Measurements from ENCODE around the gene PRAME.

Gene PRAME

DNA sequence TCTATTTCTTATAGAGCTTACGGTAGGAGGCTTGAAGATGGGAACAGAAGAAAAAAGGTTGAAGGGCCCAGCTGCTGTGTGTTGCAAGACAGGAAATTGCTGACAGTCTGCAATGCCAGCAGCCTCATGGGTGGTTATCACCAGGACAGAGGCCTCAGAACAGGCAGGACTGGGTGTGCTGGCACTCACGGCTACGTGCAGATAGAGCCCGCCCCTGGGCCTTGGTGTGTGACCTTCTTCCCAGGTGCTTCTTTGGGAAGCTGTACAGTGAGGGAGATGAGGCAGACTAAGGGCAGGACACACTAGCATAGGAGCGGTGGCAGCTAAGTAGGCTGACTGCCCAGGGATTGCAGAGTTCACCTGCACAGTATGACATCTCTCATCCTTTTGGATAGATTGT is 12.6 kb downstream of the PRAME start:
- Histone ChIP-seq H3K4me2 (ENCODE audit: low read length) (no peak overlapping the region), H3K9ac (ENCODE audit: low read length) (no peak overlapping the region), H3K23ac (ENCODE audit: low read length) (no peak overlapping the region), H3K79me1 (ENCODE audit: low read length) (no peaks in the 10 kb centered on the region), H2BK15ac (replicated peaks; ENCODE audit: low read depth) (no peak overlapping the region), H3K4me3 (ENCODE audit: low read length) (no peak overlapping the region), H3K18ac (ENCODE audit: low read length) (no peak overlapping the region), H4K8ac (ENCODE audit: low read depth, low read length) (no peak overlapping the region), H3K27ac (ENCODE audit: low read depth, low read length) (no peak overlapping the region), H3K36me3 (ENCODE audit: control insufficient read depth, insufficient read depth, low read length) (no peaks in the 10 kb centered on the region), H3K4me1 (ENCODE audit: control insufficient read depth, low read depth, low read length) (no peaks in the 10 kb centered on the region), H4K5ac (ENCODE audit: low read length) (no peak overlapping the region), H3K56ac (ENCODE audit: low read length) (no peak overlapping the region), H2BK5ac (ENCODE audit: low read length) (no peak overlapping the region), H3K79me2 (ENCODE audit: control insufficient read depth, insufficient read depth, low read length) (no peaks in the 10 kb centered on the region), H2BK120ac (ENCODE audit: low read depth, low read length) (no peak overlapping the region), H3K27me3 (ENCODE audit: insufficient read depth, low read length, poor library complexity) (no peaks in the 10 kb centered on the region), H3K4ac (ENCODE audit: low read depth, low read length) (no peak overlapping the region), H2AK5ac (ENCODE audit: low read length) (no peak overlapping the region)
- DNase-seq, result no peak
- WGBS (ENCODE audit: extremely low coverage, insufficient coverage, low lambda C conversion rate), result no CpG with 5 or more reads among the region's 5 CpGs

- no peak overlapping the region for H3K23ac ChIP-seq (ENCODE audit: low read length)
- no peak overlapping the region for H2BK15ac ChIP-seq (replicated peaks; ENCODE audit: low read depth)
- no peaks in the 10 kb centered on the region for H3K4me1 ChIP-seq (ENCODE audit: control insufficient read depth, low read depth, low read length)
- H3K9ac ChIP-seq (ENCODE audit: low read length), result no peak overlapping the region
- no peaks in the 10 kb centered on the region for H3K27me3 ChIP-seq (ENCODE audit: insufficient read depth, low read length, poor library complexity)
- H3K4me3 ChIP-seq (ENCODE audit: low read length), result no peak overlapping the region
- no peaks in the 10 kb centered on the region for H3K36me3 ChIP-seq (ENCODE audit: control insufficient read depth, insufficient read depth, low read length)
- H4K8ac ChIP-seq (ENCODE audit: low read depth, low read length), result no peak overlapping the region
- no peak overlapping the region for H2BK5ac ChIP-seq (ENCODE audit: low read length)
- no CpG with 5 or more reads among the region's 2 CpGs for WGBS (ENCODE audit: extremely low coverage, insufficient coverage, low lambda C conversion rate)
- DNase-seq, result no peak
- H3K4ac ChIP-seq (ENCODE audit: low read depth, low read length), result no peak overlapping the region
- H3K79me1 ChIP-seq (ENCODE audit: low read length), result no peaks in the 10 kb centered on the region
- H2AK5ac ChIP-seq (ENCODE audit: low read length), result no peak overlapping the region
- H3K18ac ChIP-seq (ENCODE audit: low read length), result no peak overlapping the region
- H4K5ac ChIP-seq (ENCODE audit: low read length), result no peak overlapping the region
- no peak overlapping the region for H3K56ac ChIP-seq (ENCODE audit: low read length)
- no peak overlapping the region for H3K4me2 ChIP-seq (ENCODE audit: low read length)
- H3K27ac ChIP-seq (ENCODE audit: low read depth, low read length), result no peak overlapping the region
- H3K79me2 ChIP-seq (ENCODE audit: control insufficient read depth, insufficient read depth, low read length), result no peaks in the 10 kb centered on the region
- no peak overlapping the region for H2BK120ac ChIP-seq (ENCODE audit: low read depth, low read length)
These were observed 14.0 kb downstream of the PRAME start for GRCh38 chr22:22545084-22545483.

DNA sequence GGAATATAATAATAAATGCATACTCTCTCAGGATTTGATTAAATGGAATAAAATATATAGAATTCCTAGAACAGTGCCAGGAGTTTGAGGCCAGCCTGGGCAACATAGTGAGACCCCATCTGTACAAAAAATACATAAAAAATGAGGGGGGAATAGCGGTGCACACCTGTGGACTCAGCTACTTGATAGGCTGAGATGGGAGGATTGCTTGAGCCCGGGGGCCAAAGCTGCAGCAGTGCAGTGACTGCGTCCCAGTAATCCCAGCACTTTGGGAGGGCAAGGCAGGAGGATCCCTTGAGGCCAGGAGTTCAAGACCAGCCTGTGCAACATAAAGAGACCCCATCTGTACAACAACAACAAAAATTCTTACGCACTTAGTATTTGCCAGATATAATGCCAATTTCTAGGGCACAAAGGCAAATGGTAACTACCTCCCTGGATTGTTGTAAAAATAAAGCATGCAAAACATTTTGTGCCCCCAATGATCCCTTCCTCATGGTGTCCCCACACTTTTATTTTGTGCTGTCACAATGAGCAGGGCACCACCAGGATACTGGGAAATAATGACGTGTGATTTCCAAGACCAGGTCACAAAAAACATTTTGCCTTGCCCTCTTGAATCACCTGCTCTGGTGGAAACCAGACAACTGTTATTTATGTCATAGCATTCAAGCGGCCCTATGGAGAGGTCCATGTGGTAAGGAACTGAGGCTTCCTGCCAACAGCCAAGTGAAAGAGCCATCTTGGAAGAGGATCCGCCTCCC is 20.7 kb downstream of the PRAME start:
- no CpG with 5 or more reads among the region's 7 CpGs for WGBS (ENCODE audit: extremely low coverage, insufficient coverage, low lambda C conversion rate)
- no peak overlapping the region for H3K27ac ChIP-seq (ENCODE audit: low read depth, low read length)
- no peak overlapping the region for H3K4me2 ChIP-seq (ENCODE audit: low read length)
- H2BK15ac ChIP-seq (replicated peaks; ENCODE audit: low read depth), result no peak overlapping the region
- no peak overlapping the region for H3K4me3 ChIP-seq (ENCODE audit: low read length)
- H2BK5ac ChIP-seq (ENCODE audit: low read length), result no peak overlapping the region
- no peaks in the 10 kb centered on the region for H3K4me1 ChIP-seq (ENCODE audit: control insufficient read depth, low read depth, low read length)
- no peak overlapping the region for H2BK120ac ChIP-seq (ENCODE audit: low read depth, low read length)
- no peak overlapping the region for H3K4ac ChIP-seq (ENCODE audit: low read depth, low read length)
- no peak overlapping the region for H2AK5ac ChIP-seq (ENCODE audit: low read length)
- H3K56ac ChIP-seq (ENCODE audit: low read length), result no peak overlapping the region
- no peak overlapping the region for H3K18ac ChIP-seq (ENCODE audit: low read length)
- no peak for DNase-seq
- no peak overlapping the region for H4K5ac ChIP-seq (ENCODE audit: low read length)
- H3K79me1 ChIP-seq (ENCODE audit: low read length), result no peaks in the 10 kb centered on the region
- no peak overlapping the region for H4K8ac ChIP-seq (ENCODE audit: low read depth, low read length)
- no peaks in the 10 kb centered on the region for H3K36me3 ChIP-seq (ENCODE audit: control insufficient read depth, insufficient read depth, low read length)
- no peak overlapping the region for H3K23ac ChIP-seq (ENCODE audit: low read length)
- no peaks in the 10 kb centered on the region for H3K79me2 ChIP-seq (ENCODE audit: control insufficient read depth, insufficient read depth, low read length)
- H3K27me3 ChIP-seq (ENCODE audit: insufficient read depth, low read length, poor library complexity), result no peaks in the 10 kb centered on the region
- H3K9ac ChIP-seq (ENCODE audit: low read length), result no peak overlapping the region

- no peak overlapping the region for H3K27ac ChIP-seq (ENCODE audit: low read depth, low read length)
- H3K4me3 ChIP-seq (ENCODE audit: low read length), result no peak overlapping the region
- H3K4ac ChIP-seq (ENCODE audit: low read depth, low read length), result no peak overlapping the region
- H4K5ac ChIP-seq (ENCODE audit: low read length), result no peak overlapping the region
- H3K4me2 ChIP-seq (ENCODE audit: low read length), result no peak overlapping the region
- H2BK5ac ChIP-seq (ENCODE audit: low read length), result no peak overlapping the region
- no peak overlapping the region for H2BK120ac ChIP-seq (ENCODE audit: low read depth, low read length)
- no peaks in the 10 kb centered on the region for H3K79me1 ChIP-seq (ENCODE audit: low read length)
- no peak overlapping the region for H3K23ac ChIP-seq (ENCODE audit: low read length)
- no peak overlapping the region for H4K8ac ChIP-seq (ENCODE audit: low read depth, low read length)
- no CpG with 5 or more reads among the region's 1 CpG for WGBS (ENCODE audit: extremely low coverage, insufficient coverage, low lambda C conversion rate)
- no peak overlapping the region for H3K18ac ChIP-seq (ENCODE audit: low read length)
- H3K79me2 ChIP-seq (ENCODE audit: control insufficient read depth, insufficient read depth, low read length), result no peaks in the 10 kb centered on the region
- no peaks in the 10 kb centered on the region for H3K36me3 ChIP-seq (ENCODE audit: control insufficient read depth, insufficient read depth, low read length)
- H3K56ac ChIP-seq (ENCODE audit: low read length), result no peak overlapping the region
- H3K9ac ChIP-seq (ENCODE audit: low read length), result no peak overlapping the region
- no peak overlapping the region for H2AK5ac ChIP-seq (ENCODE audit: low read length)
- H2BK15ac ChIP-seq (replicated peaks; ENCODE audit: low read depth), result no peak overlapping the region
- H3K27me3 ChIP-seq (ENCODE audit: insufficient read depth, low read length, poor library complexity), result no peaks in the 10 kb centered on the region
- DNase-seq, result no peak
- H3K4me1 ChIP-seq (ENCODE audit: control insufficient read depth, low read depth, low read length), result no peaks in the 10 kb centered on the region
These were observed 22.1 kb downstream of the PRAME start for GRCh38 chr22:22536916-22537315.

GRCh38 chr22:22536515-22536914 is 22.6 kb downstream of the PRAME start:
- no peaks in the 10 kb centered on the region for H3K27me3 ChIP-seq (ENCODE audit: insufficient read depth, low read length, poor library complexity)
- no peaks in the 10 kb centered on the region for H3K36me3 ChIP-seq (ENCODE audit: control insufficient read depth, insufficient read depth, low read length)
- no peak overlapping the region for H4K8ac ChIP-seq (ENCODE audit: low read depth, low read length)
- no peaks in the 10 kb centered on the region for H3K79me2 ChIP-seq (ENCODE audit: control insufficient read depth, insufficient read depth, low read length)
- no peak overlapping the region for H2BK5ac ChIP-seq (ENCODE audit: low read length)
- no peak overlapping the region for H3K4ac ChIP-seq (ENCODE audit: low read depth, low read length)
- no peak overlapping the region for H2BK120ac ChIP-seq (ENCODE audit: low read depth, low read length)
- no peak overlapping the region for H3K18ac ChIP-seq (ENCODE audit: low read length)
- H4K5ac ChIP-seq (ENCODE audit: low read length), result no peak overlapping the region
- H3K79me1 ChIP-seq (ENCODE audit: low read length), result no peaks in the 10 kb centered on the region
- no peaks in the 10 kb centered on the region for H3K4me1 ChIP-seq (ENCODE audit: control insufficient read depth, low read depth, low read length)
- no peak overlapping the region for H3K4me3 ChIP-seq (ENCODE audit: low read length)
- H3K56ac ChIP-seq (ENCODE audit: low read length), result no peak overlapping the region
- H3K27ac ChIP-seq (ENCODE audit: low read depth, low read length), result no peak overlapping the region
- 97% methylated on average over 2 of the region's 6 CpGs for WGBS (ENCODE audit: extremely low coverage, insufficient coverage, low lambda C conversion rate)
- no peak overlapping the region for H2AK5ac ChIP-seq (ENCODE audit: low read length)
- H3K23ac ChIP-seq (ENCODE audit: low read length), result no peak overlapping the region
- no peak overlapping the region for H2BK15ac ChIP-seq (replicated peaks; ENCODE audit: low read depth)
- DNase-seq, result no peak
- H3K9ac ChIP-seq (ENCODE audit: low read length), result no peak overlapping the region
- no peak overlapping the region for H3K4me2 ChIP-seq (ENCODE audit: low read length)

DNA sequence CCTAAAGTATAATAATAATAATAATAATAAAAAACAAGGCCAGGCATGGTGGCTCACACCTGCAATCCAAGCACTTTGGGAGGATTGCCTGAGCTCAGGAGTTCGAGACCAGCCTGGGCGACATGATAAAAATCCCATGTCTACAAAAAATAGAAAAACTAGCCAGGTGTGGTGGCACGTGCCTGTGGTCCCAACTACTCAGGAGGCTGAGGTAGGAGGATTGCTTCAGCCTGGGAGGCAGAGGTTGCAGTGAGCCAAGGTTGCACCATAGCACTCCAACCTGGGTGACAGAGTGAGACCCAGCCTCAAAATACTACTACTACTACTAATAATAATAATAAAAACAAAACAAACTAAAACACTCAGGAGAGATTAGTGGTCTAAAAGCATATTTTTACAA is 23.4 kb downstream of the PRAME start:
- Histone ChIP-seq H2BK15ac (replicated peaks; ENCODE audit: low read depth) (no peak overlapping the region), H3K79me1 (ENCODE audit: low read length) (no peaks in the 10 kb centered on the region)

More for the DNA sequence above, 23.4 kb downstream of the PRAME start:
- H3K4ac ChIP-seq (ENCODE audit: low read depth, low read length), result no peak overlapping the region
- H3K9ac ChIP-seq (ENCODE audit: low read length), result no peak overlapping the region
- H3K36me3 ChIP-seq (ENCODE audit: control insufficient read depth, insufficient read depth, low read length), result no peaks in the 10 kb centered on the region
- no peak overlapping the region for H4K8ac ChIP-seq (ENCODE audit: low read depth, low read length)
- no CpG with 5 or more reads among the region's 3 CpGs for WGBS (ENCODE audit: extremely low coverage, insufficient coverage, low lambda C conversion rate)
- no peak overlapping the region for H3K56ac ChIP-seq (ENCODE audit: low read length)
- no peak overlapping the region for H3K4me3 ChIP-seq (ENCODE audit: low read length)
- no peak overlapping the region for H3K27ac ChIP-seq (ENCODE audit: low read depth, low read length)
- no peak overlapping the region for H2BK120ac ChIP-seq (ENCODE audit: low read depth, low read length)
- no peak overlapping the region for H3K23ac ChIP-seq (ENCODE audit: low read length)
- H3K18ac ChIP-seq (ENCODE audit: low read length), result no peak overlapping the region
- no peaks in the 10 kb centered on the region for H3K27me3 ChIP-seq (ENCODE audit: insufficient read depth, low read length, poor library complexity)
- no peak overlapping the region for H3K4me2 ChIP-seq (ENCODE audit: low read length)
- H3K4me1 ChIP-seq (ENCODE audit: control insufficient read depth, low read depth, low read length), result no peaks in the 10 kb centered on the region
- no peaks in the 10 kb centered on the region for H3K79me2 ChIP-seq (ENCODE audit: control insufficient read depth, insufficient read depth, low read length)
- no peak overlapping the region for H2BK5ac ChIP-seq (ENCODE audit: low read length)
- no peak overlapping the region for H2AK5ac ChIP-seq (ENCODE audit: low read length)
- no peak for DNase-seq
- no peak overlapping the region for H4K5ac ChIP-seq (ENCODE audit: low read length)

Data from mesendoderm (in vitro differentiated cells).